Aorta (tissue), 5 donors: Measurements from ENCODE around the gene SF3B6. TPM values are rescaled to one million over a fixed set of nuclear protein-coding genes. Genes with fewer than 3 reads are reported as not detected.
"Not testable (repeated sequence)": the region's sequence is repeated elsewhere in the genome, so short reads cannot be mapped to it uniquely, and the experiment has no call there.

ENCODE experiments used
- ATAC-seq: fragments of 200-7000 bp; cut with Tn5 transposase; one replicate; pipeline ENCODE4 v1.9.1; 2022; ENCODE audit warnings: moderate library complexity; ENCODE audit not compliant: low FRiP score
- DNase-seq, 2 donors: peaks; one replicate each; pipeline ENCODE4 v3.0.0-alpha.2; 2020
- H3K27ac ChIP-seq, 2 donors: one replicate each; pipeline ENCODE4 v1.5.1; 2013; ENCODE audit warnings: low read length in 2 of 2, mild to moderate bottlenecking in 2 of 2, moderate library complexity in 2 of 2, control low read depth in 1 of 2, inconsistent platforms in 1 of 2, low read depth in 1 of 2
- H3K27me3 ChIP-seq, 2 donors: one replicate each; pipeline ENCODE4 v1.6.1; 2013; ENCODE audit warnings: control low read depth in 1 of 2, low read length in 1 of 2, mild to moderate bottlenecking in 1 of 2, moderate library complexity in 1 of 2; ENCODE audit not compliant: insufficient read depth in 2 of 2, control insufficient read depth in 1 of 2
- H3K36me3 ChIP-seq, 2 donors: one replicate each; pipeline ENCODE4 v1.6.1; 2013; ENCODE audit warnings: control low read depth in 1 of 2, low read length in 1 of 2, mild to moderate bottlenecking in 1 of 2; ENCODE audit not compliant: insufficient read depth in 2 of 2, control insufficient read depth in 1 of 2
- H3K4me1 ChIP-seq, 2 donors: one replicate each; pipeline ENCODE4 v1.6.1; 2013; ENCODE audit warnings: low read length in 2 of 2, control low read depth in 1 of 2, mild to moderate bottlenecking in 1 of 2, moderate library complexity in 1 of 2; ENCODE audit not compliant: insufficient read depth in 2 of 2, control insufficient read depth in 1 of 2
- H3K4me3 ChIP-seq, 2 donors: one replicate each; pipeline ENCODE4 v1.5.1; 2013; ENCODE audit warnings: low read length in 2 of 2, control low read depth in 1 of 2, mild to moderate bottlenecking in 1 of 2
- H3K9me3 ChIP-seq: one replicate; pipeline ENCODE4 v1.6.1; 2013; ENCODE audit warnings: mild to moderate bottlenecking, low read length; ENCODE audit not compliant: control insufficient read depth
- WGBS, 2 donors: extraction: QIAGEN DNeasy Blood & Tissue Kit; methylation state at CpG; one replicate each; pipeline ENCODE4 v1.1.7; 2013; 5-methylcytosine and 5-hydroxymethylcytosine counted together
- intact Hi-C, 2 donors: fragments of 100-400 bp; cut with DNase I; formaldehyde crosslinking; loops; one replicate each; pipeline versions ENCODE4 v1.14.2 to v1.15.0; 2022
- polyA plus RNA-seq, 2 donors: library from polyadenylated mRNA; stranded (reverse); fragments of 200-250 nt; gene quantifications; one replicate each; pipeline ENCODE4 v1.2.3, GENCODE V29; 2013
- total RNA-seq, 2 donors: library from RNA; stranded (reverse); fragmentation: NEBNext Ultra II Directional; extraction: Animal tissue kit (Norgen Biotek cat#: 25700); gene quantifications; one replicate each; pipeline ENCODE4 v1.2.1, GENCODE V29; 2021
- donor health status: healthy with polysubstance abuse.
- donor health status: Bipolar disorder and iron deficiency.
- donor health status: DM: no; HTN: no; CAD: no.
- donor health status: DM: no; HTN: no; CAD: no.
- donor health status: DM: yes; HTN: yes; CAD: no.

Gene SF3B6
- total and polyA plus RNA-seq, 4 donors = 54.4 to 158 (median 87.7) TPM

DNA sequence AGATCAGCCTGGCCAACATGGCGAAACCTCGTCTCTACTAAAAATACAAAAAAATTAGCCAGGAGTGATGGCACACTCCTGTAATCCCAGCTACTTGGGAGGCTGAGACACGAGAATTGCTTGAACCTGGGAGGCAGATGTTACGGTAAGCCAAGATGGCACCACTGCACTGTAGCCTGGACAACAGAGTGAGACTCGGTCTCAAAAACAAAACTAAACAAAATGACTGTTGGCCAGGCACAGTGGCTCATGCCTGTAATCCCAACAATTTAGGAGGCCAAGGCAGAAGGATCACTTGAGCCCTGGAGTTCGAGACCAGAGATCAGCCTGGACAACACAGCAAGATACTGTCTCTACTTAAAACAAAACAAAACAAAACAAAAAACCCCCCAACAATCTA lies 33.0 kb downstream of the SF3B6 start:
- 95% methylated on average over 6 of the region's 6 CpGs for WGBS, 2 donors
- not testable (repeated sequence) for H3K4me3 ChIP-seq, H3K4me1 ChIP-seq, H3K27ac ChIP-seq, H3K27me3 ChIP-seq, H3K9me3 ChIP-seq, H3K36me3 ChIP-seq, DNase-seq, ATAC-seq
- intact Hi-C loops = loop anchor here (10.0 kb wide), 1 partner anchor 118 kb away; the partner anchor contains the start of gene ATAD2B (in 2 of the 2)

DNA sequence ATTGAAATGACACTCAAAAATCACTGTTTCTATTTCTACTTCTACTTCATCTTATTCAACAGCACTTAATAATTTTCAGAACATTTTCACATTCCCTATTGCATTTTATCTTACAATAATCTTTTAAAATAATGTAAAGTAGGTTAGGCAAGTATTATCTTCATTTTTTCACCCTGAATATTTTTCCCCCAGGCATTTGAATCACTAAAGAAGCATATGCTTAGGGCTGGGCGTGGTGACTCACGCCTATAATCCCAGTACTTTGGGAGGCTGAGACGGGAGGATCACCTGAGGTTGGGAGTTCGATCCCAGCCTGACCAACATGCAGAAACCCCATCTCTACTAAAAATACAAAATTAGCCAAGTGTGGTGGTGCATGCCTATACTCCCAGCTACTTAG lies 35.6 kb downstream of the SF3B6 start:
- WGBS, 2 donors = 86 to 98% methylated on average over 4 of the region's 4 CpGs
- ATAC-seq (no peak), DNase-seq (no peak)
- intact Hi-C loops = loop anchor here (10.0 kb wide), 1 partner anchor 116 kb away; the partner anchor contains the start of gene ATAD2B (in 2 of the 2)
- no peaks in the 10 kb centered on the region for H3K9me3 ChIP-seq
- peaks cover 11 to 14% of the 10 kb centered on the region in 2 donors for H3K36me3 ChIP-seq
- H3K27me3 ChIP-seq = no peaks in the 10 kb centered on the region
- no peak overlapping the region for H3K27ac ChIP-seq
- no peaks in the 10 kb centered on the region for H3K4me1 ChIP-seq
- no peak overlapping the region for H3K4me3 ChIP-seq

DNA sequence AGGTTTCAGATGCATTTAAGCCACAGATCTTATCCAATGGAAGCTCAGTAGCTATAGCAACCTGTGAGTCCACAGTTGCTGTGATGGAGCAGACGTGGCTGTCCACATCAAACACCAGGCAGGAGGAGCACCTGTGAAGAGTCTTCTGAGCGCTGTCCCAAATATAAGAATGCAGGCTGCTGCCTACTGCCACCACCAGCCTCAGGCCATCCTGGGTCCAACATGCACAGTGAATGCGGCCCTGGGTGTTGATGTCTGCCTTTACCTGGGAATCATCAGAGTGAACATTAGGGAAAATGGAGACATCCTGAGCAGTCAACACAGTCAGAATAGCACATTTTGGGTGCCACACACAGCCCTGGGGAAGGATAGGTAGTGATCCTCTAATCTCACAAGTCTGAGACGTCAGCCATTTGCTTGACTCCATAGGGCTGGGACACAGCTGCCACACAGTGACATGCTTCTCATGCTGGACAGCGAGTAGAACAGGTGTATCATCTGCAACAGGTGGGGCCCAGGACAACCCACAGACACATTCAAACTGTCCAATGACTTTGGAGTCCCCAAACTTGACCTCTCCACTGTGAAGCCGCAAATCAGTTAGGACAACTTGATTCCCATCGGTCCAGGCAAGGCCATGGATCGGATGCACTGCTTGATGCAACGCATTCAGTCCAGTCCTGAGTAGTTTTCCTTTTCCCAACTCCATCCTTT lies 37.2 kb downstream of the SF3B6 start:
- Histone ChIP-seq H3K4me1 (no peaks in the 10 kb centered on the region), H3K36me3 (peaks cover 11 to 14% of the 10 kb centered on the region in 2 donors), H3K4me3 (no peak overlapping the region), H3K9me3 (no peaks in the 10 kb centered on the region), H3K27ac (no peak overlapping the region), H3K27me3 (no peaks in the 10 kb centered on the region)
- intact Hi-C loops = no loop called here
- WGBS, 2 donors = 90 to 94% methylated on average over 9 of the region's 9 CpGs
- no peak for ATAC-seq
- no peak for DNase-seq

DNA sequence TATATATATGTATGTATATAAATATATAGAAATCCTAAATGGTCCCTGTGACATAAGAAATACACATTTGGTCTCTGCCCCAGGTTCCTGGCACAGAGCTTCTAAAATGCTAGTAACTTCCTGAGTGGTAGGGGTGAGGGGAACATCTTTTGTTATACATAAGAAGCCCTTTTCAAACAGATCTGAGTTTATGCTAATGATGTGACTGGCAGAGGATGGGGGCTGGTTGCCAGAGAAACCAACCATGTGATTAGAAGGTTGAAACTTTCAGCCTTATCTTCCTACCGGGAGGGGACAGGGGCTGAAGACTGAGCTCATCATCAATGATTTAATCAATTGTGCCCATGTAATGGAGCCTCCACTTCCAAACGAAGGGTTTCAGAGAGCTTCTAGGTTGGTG lies 49.9 kb downstream of the SF3B6 start:
- Histone ChIP-seq H3K4me1 (no peaks in the 10 kb centered on the region), H3K9me3 (no peaks in the 10 kb centered on the region), H3K4me3 (no peak overlapping the region), H3K27me3 (no peaks in the 10 kb centered on the region), H3K36me3 (peaks cover 6 to 14% of the 10 kb centered on the region in 2 donors), H3K27ac (no peak overlapping the region)
- intact Hi-C loops = no loop called here
- 52 to 58% methylated on average over 2 of the region's 2 CpGs for WGBS, 2 donors
- DNase-seq (no peak), ATAC-seq (no peak)

DNA sequence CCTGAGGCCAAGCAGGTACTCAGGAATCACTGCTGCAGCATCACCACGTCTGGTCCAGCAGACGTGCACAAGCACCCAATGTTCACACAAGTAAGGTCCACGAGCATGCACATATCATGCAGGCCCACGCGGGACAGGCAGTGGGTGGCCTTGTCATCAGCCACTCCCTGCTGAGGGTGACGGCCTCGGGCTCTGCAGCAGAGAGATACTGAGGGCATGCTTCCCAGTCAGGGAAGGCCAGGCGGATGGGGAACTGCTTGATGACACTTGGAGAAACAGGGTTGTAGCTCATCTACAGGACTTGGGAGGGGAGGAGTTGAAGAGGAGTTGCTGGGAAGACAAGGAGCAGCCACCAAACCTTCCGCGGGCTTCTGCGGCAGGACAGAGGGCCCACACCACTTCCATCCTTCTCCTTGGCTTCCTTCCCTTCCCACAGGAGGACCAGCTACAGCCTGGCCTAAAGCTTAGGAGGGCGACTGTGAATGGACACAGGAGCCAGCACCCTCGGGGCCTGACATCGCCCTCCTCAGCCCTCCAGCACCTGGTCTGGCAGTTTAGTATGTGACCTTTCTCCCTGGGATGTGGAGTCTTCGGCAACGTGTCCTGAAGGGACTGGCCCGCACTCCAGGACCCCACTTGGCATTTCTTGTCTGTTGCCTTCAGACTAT lies 51.0 kb downstream of the SF3B6 start:
- ATAC-seq = no peak
- Histone ChIP-seq H3K4me3 (no peak overlapping the region), H3K27me3 (no peaks in the 10 kb centered on the region), H3K27ac (no peak overlapping the region), H3K9me3 (no peaks in the 10 kb centered on the region), H3K4me1 (no peaks in the 10 kb centered on the region), H3K36me3 (peaks cover 0 to 8% of the 10 kb centered on the region in 2 donors)
- intact Hi-C loops = no loop called here
- WGBS, 2 donors = 91 to 92% methylated on average over 17 of the region's 17 CpGs
- no peak for DNase-seq

DNA sequence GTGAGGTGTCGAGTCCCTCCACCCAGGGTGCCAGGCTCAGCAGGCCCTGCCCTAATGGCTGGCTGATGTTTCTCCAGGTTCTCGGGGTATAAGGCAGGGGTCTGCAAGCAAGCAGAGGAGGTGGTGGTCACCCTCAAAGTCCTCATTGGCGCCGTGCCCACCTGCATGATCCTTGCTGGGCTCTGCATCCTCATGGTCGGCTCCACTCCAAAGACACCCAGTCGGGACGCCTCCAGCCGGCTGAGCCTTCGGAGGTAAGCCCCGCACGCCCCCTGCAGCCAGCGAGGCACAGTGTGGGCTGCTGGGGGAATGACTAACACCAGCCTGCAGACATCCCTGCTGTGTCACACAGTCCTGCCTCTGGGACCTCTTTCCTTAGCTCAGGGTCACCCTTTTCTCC lies 52.1 kb downstream of the SF3B6 start:
- intact Hi-C loops = no loop called here
- Histone ChIP-seq H3K9me3 (no peaks in the 10 kb centered on the region), H3K27ac (no peak overlapping the region), H3K4me3 (no peak overlapping the region), H3K36me3 (peaks cover 0 to 4% of the 10 kb centered on the region in 2 donors), H3K27me3 (no peaks in the 10 kb centered on the region), H3K4me1 (no peaks in the 10 kb centered on the region)
- ATAC-seq (no peak), DNase-seq (no peak)
- WGBS, 2 donors = 43 to 58% methylated on average over 12 of the region's 12 CpGs

DNA sequence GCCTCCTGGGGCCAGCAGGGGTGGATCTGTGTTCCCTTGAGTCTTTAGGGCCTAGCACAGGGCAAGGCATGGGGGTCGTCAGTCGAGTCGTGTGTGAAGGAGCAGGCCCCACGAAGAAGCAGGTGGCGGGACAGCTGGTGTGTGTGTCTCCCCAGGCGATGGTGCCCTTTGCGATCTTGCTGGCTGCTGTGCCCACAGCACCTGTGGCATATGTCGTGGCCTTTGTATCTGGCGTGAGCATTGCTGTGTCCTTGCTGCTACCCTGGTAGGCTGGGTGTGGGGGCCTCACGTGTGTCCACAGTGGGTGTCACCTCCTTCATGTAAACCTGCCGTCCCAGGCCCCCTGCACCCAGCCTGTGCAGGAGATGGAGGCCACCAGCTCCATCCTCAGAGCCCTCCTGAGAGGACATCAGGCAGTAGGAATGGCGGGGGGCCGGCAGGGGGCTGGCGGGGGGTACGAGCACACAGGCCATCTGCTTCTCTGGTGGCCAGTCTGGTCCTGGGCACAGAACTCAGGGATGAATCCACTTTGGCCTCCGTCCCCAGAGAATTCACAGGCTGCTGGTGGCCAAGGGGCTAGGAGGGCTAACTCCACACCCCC lies 53.1 kb downstream of the SF3B6 start:
- Histone ChIP-seq H3K36me3 (peaks cover 0 to 4% of the 10 kb centered on the region in 2 donors), H3K27ac (no peak overlapping the region), H3K27me3 (no peaks in the 10 kb centered on the region), H3K4me1 (no peaks in the 10 kb centered on the region), H3K4me3 (no peak overlapping the region), H3K9me3 (no peaks in the 10 kb centered on the region)
- ATAC-seq (peak; percentile 4), DNase-seq (no peak)
- 82 to 91% methylated on average over 16 of the region's 16 CpGs for WGBS, 2 donors
- intact Hi-C loops = no loop called here

DNA sequence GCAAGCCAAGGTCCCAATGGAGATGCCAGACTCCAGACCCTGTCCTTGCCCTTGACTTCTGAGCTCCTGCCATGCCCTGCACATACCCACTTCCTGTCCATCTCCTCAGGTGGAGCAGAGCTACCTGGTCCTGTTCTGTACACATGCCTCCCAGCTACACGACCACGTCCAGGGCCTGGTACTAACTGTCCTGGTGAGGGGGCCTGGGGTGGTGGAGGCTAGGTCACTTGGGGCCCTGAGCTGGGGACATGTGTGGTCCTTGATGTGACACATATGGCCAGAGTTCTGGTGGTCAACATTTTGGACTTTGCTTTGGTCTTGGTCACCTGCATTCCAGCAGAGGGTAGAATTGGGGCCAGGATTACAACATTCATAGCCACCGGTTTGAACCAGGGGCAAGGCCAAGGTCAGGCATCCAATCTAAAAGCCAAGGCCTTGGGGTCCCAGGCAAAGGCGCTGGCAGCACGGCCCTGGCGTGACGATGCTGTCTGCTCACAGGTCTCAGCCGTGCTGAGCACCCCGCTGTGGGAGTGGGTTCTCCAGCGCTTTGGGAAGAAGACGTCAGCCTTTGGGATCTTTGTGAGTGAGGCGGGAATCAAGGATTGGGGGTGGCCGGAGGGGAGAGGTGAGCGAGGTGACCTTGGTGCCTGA lies 53.7 kb downstream of the SF3B6 start:
- Histone ChIP-seq H3K36me3 (peaks cover 0 to 4% of the 10 kb centered on the region in 2 donors), H3K27me3 (no peaks in the 10 kb centered on the region), H3K4me1 (no peaks in the 10 kb centered on the region), H3K27ac (no peak overlapping the region), H3K9me3 (no peaks in the 10 kb centered on the region), H3K4me3 (no peak overlapping the region)
- WGBS, 2 donors = 92% methylated on average over 14 of the region's 14 CpGs
- no peak for DNase-seq
- intact Hi-C loops = no loop called here
- no peak for ATAC-seq
